ENCODE measurements around the gene CEP128.

CEP128 gene

GRCh38 chr14:80901260-80901659 is 40.3 kb downstream of the CEP128 start:
- Mint-ChIP-seq H3K36me3 (ENCODE audit: low read depth) (peaks cover 72% of the 10 kb centered on the region), H3K27ac (no peak overlapping the region), H3K27me3 (no peaks in the 10 kb centered on the region), H3K9me3 (no peaks in the 10 kb centered on the region), H3K4me3 (no peak overlapping the region), H3K4me1 (ENCODE audit: low read depth) (peaks cover 18% of the 10 kb centered on the region)
- no peak for DNase-seq

GRCh38 chr14:80872645-80873044 is 68.9 kb downstream of the CEP128 start:
- peaks cover 34% of the 10 kb centered on the region for H3K9me3 Mint-ChIP-seq
- no peak overlapping the region for H3K27ac Mint-ChIP-seq
- no peak for DNase-seq
- H3K4me1 Mint-ChIP-seq (ENCODE audit: low read depth), result no peaks in the 10 kb centered on the region
- peaks cover 70% of the 10 kb centered on the region for H3K36me3 Mint-ChIP-seq (ENCODE audit: low read depth)
- H3K27me3 Mint-ChIP-seq, result no peaks in the 10 kb centered on the region
- H3K4me3 Mint-ChIP-seq, result no peak overlapping the region

GRCh38 chr14:80868260-80868659 is 73.3 kb downstream of the CEP128 start:
- peaks cover 42% of the 10 kb centered on the region for H3K9me3 Mint-ChIP-seq
- no peak for DNase-seq
- H3K4me1 Mint-ChIP-seq (ENCODE audit: low read depth), result peaks cover 3% of the 10 kb centered on the region
- H3K36me3 Mint-ChIP-seq (ENCODE audit: low read depth), result peaks cover 64% of the 10 kb centered on the region
- no peak overlapping the region for H3K4me3 Mint-ChIP-seq
- no peaks in the 10 kb centered on the region for H3K27me3 Mint-ChIP-seq
- no peak overlapping the region for H3K27ac Mint-ChIP-seq

GRCh38 chr14:80867798-80868197 is 73.7 kb downstream of the CEP128 start:
- Mint-ChIP-seq H3K36me3 (ENCODE audit: low read depth) (peaks cover 60% of the 10 kb centered on the region), H3K27ac (no peak overlapping the region), H3K4me1 (ENCODE audit: low read depth) (peaks cover 6% of the 10 kb centered on the region), H3K9me3 (peaks cover 42% of the 10 kb centered on the region), H3K4me3 (no peak overlapping the region), H3K27me3 (no peaks in the 10 kb centered on the region)
- no peak for DNase-seq

- Mint-ChIP-seq H3K9me3 (peaks cover 42% of the 10 kb centered on the region), H3K27ac (no peak overlapping the region), H3K4me3 (no peak overlapping the region), H3K4me1 (ENCODE audit: low read depth) (peaks cover 6% of the 10 kb centered on the region), H3K27me3 (no peaks in the 10 kb centered on the region), H3K36me3 (ENCODE audit: low read depth) (peaks cover 61% of the 10 kb centered on the region)
- DNase-seq, result no peak
These were observed 74.4 kb downstream of the CEP128 start for GRCh38 chr14:80867091-80867490.

- Mint-ChIP-seq H3K36me3 (ENCODE audit: low read depth) (peaks cover 58% of the 10 kb centered on the region), H3K27me3 (no peaks in the 10 kb centered on the region), H3K27ac (no peak overlapping the region), H3K4me1 (ENCODE audit: low read depth) (peaks cover 6% of the 10 kb centered on the region), H3K9me3 (peaks cover 35% of the 10 kb centered on the region), H3K4me3 (no peak overlapping the region)
- no peak for DNase-seq
These were observed 76.0 kb downstream of the CEP128 start for GRCh38 chr14:80865565-80865964.

- Mint-ChIP-seq H3K4me1 (ENCODE audit: low read depth) (peaks cover 6% of the 10 kb centered on the region), H3K27ac (no peak overlapping the region), H3K27me3 (no peaks in the 10 kb centered on the region), H3K9me3 (peaks cover 13% of the 10 kb centered on the region), H3K4me3 (no peak overlapping the region), H3K36me3 (ENCODE audit: low read depth) (peaks cover 43% of the 10 kb centered on the region)
- no peak for DNase-seq
These were observed 78.6 kb downstream of the CEP128 start for GRCh38 chr14:80862983-80863382.

- Mint-ChIP-seq H3K36me3 (ENCODE audit: low read depth) (peaks cover 41% of the 10 kb centered on the region), H3K4me3 (no peak overlapping the region), H3K9me3 (peaks cover 9% of the 10 kb centered on the region)
These were observed 79.0 kb downstream of the CEP128 start for GRCh38 chr14:80862541-80862940.

GRCh38 chr14:80850197-80850814 is 91.2 kb downstream of the CEP128 start:
- H3K4me1 Mint-ChIP-seq (ENCODE audit: low read depth), result no peaks in the 10 kb centered on the region
- H3K36me3 Mint-ChIP-seq (ENCODE audit: low read depth), result no peaks in the 10 kb centered on the region
- no peak overlapping the region for H3K27ac Mint-ChIP-seq
- DNase-seq, result no peak
- H3K27me3 Mint-ChIP-seq, result no peaks in the 10 kb centered on the region
- H3K9me3 Mint-ChIP-seq, result no peaks in the 10 kb centered on the region
- H3K4me3 Mint-ChIP-seq, result no peak overlapping the region

More at GRCh38 chr14:80862541-80862940, 79.0 kb downstream of the CEP128 start:
- no peak for DNase-seq
- H3K27me3 Mint-ChIP-seq, result no peaks in the 10 kb centered on the region
- H3K4me1 Mint-ChIP-seq (ENCODE audit: low read depth), result peaks cover 6% of the 10 kb centered on the region
- H3K27ac Mint-ChIP-seq, result no peak overlapping the region

- DNase-seq, result no peak
- no peaks in the 10 kb centered on the region for H3K27me3 Mint-ChIP-seq
- H3K4me3 Mint-ChIP-seq, result no peak overlapping the region
- no peaks in the 10 kb centered on the region for H3K36me3 Mint-ChIP-seq (ENCODE audit: low read depth)
- no peaks in the 10 kb centered on the region for H3K4me1 Mint-ChIP-seq (ENCODE audit: low read depth)
- H3K27ac Mint-ChIP-seq, result no peak overlapping the region
- no peaks in the 10 kb centered on the region for H3K9me3 Mint-ChIP-seq
These were observed 94.5 kb downstream of the CEP128 start for GRCh38 chr14:80847070-80847469.

GRCh38 chr14:80845856-80846255 is 95.7 kb downstream of the CEP128 start:
- no peaks in the 10 kb centered on the region for H3K9me3 Mint-ChIP-seq
- no peaks in the 10 kb centered on the region for H3K27me3 Mint-ChIP-seq
- H3K4me1 Mint-ChIP-seq (ENCODE audit: low read depth), result no peaks in the 10 kb centered on the region
- no peak for DNase-seq
- H3K36me3 Mint-ChIP-seq (ENCODE audit: low read depth), result no peaks in the 10 kb centered on the region
- no peak overlapping the region for H3K27ac Mint-ChIP-seq
- no peak overlapping the region for H3K4me3 Mint-ChIP-seq

GRCh38 chr14:80844872-80845271 is 96.7 kb downstream of the CEP128 start:
- no peaks in the 10 kb centered on the region for H3K4me1 Mint-ChIP-seq (ENCODE audit: low read depth)
- no peak for DNase-seq
- no peaks in the 10 kb centered on the region for H3K27me3 Mint-ChIP-seq
- no peaks in the 10 kb centered on the region for H3K9me3 Mint-ChIP-seq
- H3K4me3 Mint-ChIP-seq, result no peak overlapping the region
- peaks cover under 1% of the 10 kb centered on the region for H3K36me3 Mint-ChIP-seq (ENCODE audit: low read depth)
- no peak overlapping the region for H3K27ac Mint-ChIP-seq

- no peak for DNase-seq
- Mint-ChIP-seq H3K4me3 (no peak overlapping the region), H3K4me1 (ENCODE audit: low read depth) (no peaks in the 10 kb centered on the region), H3K27me3 (no peaks in the 10 kb centered on the region), H3K36me3 (ENCODE audit: low read depth) (peaks cover 18% of the 10 kb centered on the region), H3K9me3 (no peaks in the 10 kb centered on the region), H3K27ac (no peak overlapping the region)
These were observed 101.8 kb downstream of the CEP128 start for GRCh38 chr14:80839743-80840142.

GRCh38 chr14:80809663-80810062 is 131.9 kb downstream of the CEP128 start:
- no peak for DNase-seq
- peaks cover 31% of the 10 kb centered on the region for H3K36me3 Mint-ChIP-seq (ENCODE audit: low read depth)
- H3K27me3 Mint-ChIP-seq, result no peaks in the 10 kb centered on the region
- H3K4me1 Mint-ChIP-seq (ENCODE audit: low read depth), result peaks cover 2% of the 10 kb centered on the region
- H3K27ac Mint-ChIP-seq, result no peak overlapping the region
- H3K9me3 Mint-ChIP-seq, result peaks cover 24% of the 10 kb centered on the region
- no peak overlapping the region for H3K4me3 Mint-ChIP-seq

- peaks cover 2% of the 10 kb centered on the region for H3K4me1 Mint-ChIP-seq (ENCODE audit: low read depth)
- H3K4me3 Mint-ChIP-seq, result no peak overlapping the region
- DNase-seq, result no peak
- H3K27ac Mint-ChIP-seq, result no peak overlapping the region
- no peaks in the 10 kb centered on the region for H3K27me3 Mint-ChIP-seq
- peaks cover 33% of the 10 kb centered on the region for H3K36me3 Mint-ChIP-seq (ENCODE audit: low read depth)
- H3K9me3 Mint-ChIP-seq, result peaks cover 28% of the 10 kb centered on the region
These were observed 136.4 kb downstream of the CEP128 start for GRCh38 chr14:80805136-80805535.

- peaks cover 20% of the 10 kb centered on the region for H3K9me3 Mint-ChIP-seq
- no peak overlapping the region for H3K27ac Mint-ChIP-seq
- H3K4me3 Mint-ChIP-seq, result no peak overlapping the region
- peaks cover 40% of the 10 kb centered on the region for H3K36me3 Mint-ChIP-seq (ENCODE audit: low read depth)
- H3K27me3 Mint-ChIP-seq, result no peaks in the 10 kb centered on the region
- no peaks in the 10 kb centered on the region for H3K4me1 Mint-ChIP-seq (ENCODE audit: low read depth)
- no peak for DNase-seq
These were observed 142.7 kb downstream of the CEP128 start for GRCh38 chr14:80798878-80799277.
